ENCODE data around the gene PRRC2A. TPM values are rescaled to one million over a fixed set of nuclear protein-coding genes. Genes with fewer than 3 reads are reported as not detected.

The PRRC2A gene
- total and polyA plus RNA-seq, 3 experiments from 2014 or later = 9.3 to 263 (median 251) TPM

DNA sequence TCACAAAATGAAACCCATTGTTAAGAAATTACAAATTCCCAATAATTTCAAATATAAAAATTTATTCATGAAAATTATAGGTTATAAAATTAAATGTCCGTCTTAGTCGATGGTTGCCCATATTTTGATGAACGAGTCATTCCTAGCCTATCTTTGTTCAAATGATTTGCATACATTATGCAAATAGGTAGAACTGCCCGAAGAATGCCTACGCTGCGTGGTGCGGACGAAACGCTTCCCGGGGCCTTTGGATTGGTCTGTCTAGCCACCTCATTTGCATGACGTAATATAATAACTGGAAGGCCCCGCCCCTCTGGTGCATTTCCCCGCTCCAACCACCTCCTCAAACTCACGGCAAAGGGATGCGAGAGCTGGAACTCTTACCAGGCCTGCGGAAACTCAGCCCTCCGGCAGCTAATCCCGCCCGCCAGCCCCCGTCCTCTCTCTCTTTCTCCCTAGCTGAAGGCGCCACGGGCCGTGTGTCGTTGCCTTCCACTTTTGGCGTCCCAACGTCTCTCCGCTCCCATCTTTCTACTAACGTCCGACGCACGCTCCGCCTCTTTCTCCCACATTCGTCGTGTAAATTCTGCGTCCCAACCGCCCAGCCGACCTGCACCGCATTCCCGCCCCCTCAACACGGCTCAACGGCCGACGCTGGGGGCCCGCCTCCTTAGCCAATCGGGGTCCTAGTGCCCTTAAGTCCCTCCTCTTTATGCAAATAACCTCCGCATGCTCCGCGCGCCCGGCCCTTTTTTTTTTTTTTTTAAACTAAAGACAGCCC, 520 bp upstream of the PRRC2A start:
- no peaks in the 10 kb centered on the region for H3K9me3 Mint-ChIP-seq
- peak overlapping the region; percentile 92 for H3K4me3 ChIP-seq (ENCODE audit: low read length)
- H3K36me3 Mint-ChIP-seq = peaks cover 0 to 31% (median 11%) of the 10 kb centered on the region in 3 donors

DNA sequence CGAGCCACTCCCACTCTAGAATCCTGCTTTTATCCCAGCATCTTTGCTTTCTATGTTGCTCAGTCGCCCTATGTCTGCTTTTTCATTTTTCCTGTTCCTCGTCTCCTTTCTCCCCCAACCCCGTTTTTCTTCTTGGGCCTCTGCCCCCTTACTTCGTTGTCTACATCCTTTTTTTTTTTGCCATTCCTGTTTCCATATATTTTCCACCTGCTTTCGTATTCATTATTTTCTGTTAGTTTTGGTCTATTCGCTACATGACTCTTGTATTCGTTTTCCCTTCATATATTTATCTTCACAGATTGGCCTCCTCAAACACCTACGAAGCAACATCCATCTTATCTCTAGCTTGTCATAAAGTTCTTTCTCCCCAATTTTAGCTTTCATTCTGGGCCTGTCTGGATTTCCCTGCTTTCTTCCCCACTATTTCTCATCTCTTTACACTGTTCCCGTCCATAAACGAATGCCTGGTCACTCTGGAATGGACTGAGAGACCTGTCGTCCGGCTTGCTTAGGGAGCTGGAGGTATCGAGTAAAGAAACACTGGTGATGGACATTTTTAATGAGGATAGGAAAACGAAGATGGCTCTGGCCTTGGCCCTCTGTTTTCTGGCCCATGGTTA, 915 bp downstream of the PRRC2A start:
- Mint-ChIP-seq H3K36me3 (peaks cover 0 to 46% (median 20%) of the 10 kb centered on the region in 3 donors), H3K9me3 (no peaks in the 10 kb centered on the region), H3K4me3 (peak overlapping the region; percentile 90 to 95 (median 91)), H3K27me3 (no peaks in the 10 kb centered on the region), H3K4me1 (peaks cover 27 to 42% (median 32%) of the 10 kb centered on the region in 3 donors), H3K27ac (peak overlapping the region; percentile 90 to 99 (median 96))
- Histone ChIP-seq H3K27ac (ENCODE audit: low read depth, low read length) (peak overlapping the region; percentile 99), H3K36me3 (ENCODE audit: insufficient read depth, low read length) (peaks cover 31% of the 10 kb centered on the region), H3K4me1 (ENCODE audit: insufficient read depth, low read length) (peaks cover 23% of the 10 kb centered on the region), H3K27me3 (ENCODE audit: insufficient read depth, low read length, poor library complexity, severe bottlenecking) (no peaks in the 10 kb centered on the region), H3K4me3 (ENCODE audit: low read length) (peak overlapping the region; percentile 85), H3K9me3 (ENCODE audit: low read length) (no peaks in the 10 kb centered on the region)
- ChIA-PET POLR2A (interaction anchor here (0.6 to 1.5 kb wide), 5 partner anchors 24 to 115 kb away, joined by 3 to 9 read pairs (median 5); partner anchors contain the start of gene BAG6), CTCF (interaction anchor here (1.1 to 2.4 kb wide), 5 partner anchors 12 to 80 kb away, joined by 3 to 15 read pairs (median 4); partner anchors contain the start of gene BAG6)
- DNase-seq = no peak

More for the DNA sequence above, 520 bp upstream of the PRRC2A start:
- no peaks in the 10 kb centered on the region for H3K27me3 ChIP-seq (ENCODE audit: insufficient read depth, low read length, poor library complexity, severe bottlenecking)
- no peaks in the 10 kb centered on the region for H3K9me3 ChIP-seq (ENCODE audit: low read length)
- Mint-ChIP-seq H3K27ac (peak overlapping the region; percentile 94 to 100 (median 98)), H3K4me3 (peak overlapping the region; percentile 86 to 95 (median 91)), H3K27me3 (peaks cover 0 to 3% of the 10 kb centered on the region in 2 donors), H3K4me1 (peaks cover 37 to 56% (median 47%) of the 10 kb centered on the region in 3 donors)
- POLR2A ChIA-PET = interaction anchor here (0.7 to 1.4 kb wide), 6 partner anchors 32 to 1834 kb away, joined by 4 to 10 read pairs (median 4); partner anchors contain the start of genes C6orf47 and GPANK1
- DNase-seq = peak; percentile 95 to 98 (median 96)
- H3K36me3 ChIP-seq (ENCODE audit: insufficient read depth, low read length) = peaks cover 18% of the 10 kb centered on the region
- CTCF ChIA-PET = interaction anchor here (0.7 to 1.8 kb wide), 6 partner anchors 23 to 203 kb away, joined by 3 to 5 read pairs (median 4); partner anchors contain the start of genes DDX39B, LST1 and LTB
- peaks cover 37% of the 10 kb centered on the region for H3K4me1 ChIP-seq (ENCODE audit: insufficient read depth, low read length)
- H3K27ac ChIP-seq (ENCODE audit: low read depth, low read length) = peak overlapping the region; percentile 99

DNA sequence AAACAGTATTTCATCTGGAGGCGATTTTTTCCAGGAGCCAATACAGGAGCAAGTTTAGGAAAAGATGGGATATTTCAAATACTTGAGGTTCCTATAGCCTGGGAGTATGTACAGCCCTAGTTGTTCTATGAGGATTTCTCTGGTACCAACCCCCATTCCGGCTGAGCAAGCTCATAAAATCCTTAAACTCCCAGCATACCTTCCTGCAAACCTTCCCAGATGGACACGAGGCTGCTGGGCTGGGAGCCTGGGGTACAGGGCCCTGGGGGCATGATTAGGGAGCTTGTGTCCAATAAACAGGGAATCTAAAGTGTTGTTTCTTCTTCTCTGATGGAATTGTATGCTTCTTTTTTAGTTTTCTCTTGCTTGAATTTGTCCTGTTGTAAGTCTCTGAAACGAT, 1.5 kb downstream of the PRRC2A start:
- Histone ChIP-seq H3K36me3 (ENCODE audit: insufficient read depth, low read length) (peaks cover 37% of the 10 kb centered on the region), H3K4me3 (ENCODE audit: low read length) (no peak overlapping the region), H3K4me1 (ENCODE audit: insufficient read depth, low read length) (peaks cover 17% of the 10 kb centered on the region), H3K27me3 (ENCODE audit: insufficient read depth, low read length, poor library complexity, severe bottlenecking) (no peaks in the 10 kb centered on the region), H3K27ac (ENCODE audit: low read depth, low read length) (peak overlapping the region; percentile 99), H3K9me3 (ENCODE audit: low read length) (no peaks in the 10 kb centered on the region)
- Mint-ChIP-seq H3K27me3 (no peaks in the 10 kb centered on the region), H3K4me1 (peaks cover 23 to 36% (median 27%) of the 10 kb centered on the region in 3 donors), H3K27ac (peak overlapping the region; percentile 90 to 99 (median 96)), H3K36me3 (peaks cover 0 to 50% (median 22%) of the 10 kb centered on the region in 3 donors), H3K4me3 (peak overlapping the region; percentile 90 to 95 (median 91)), H3K9me3 (no peaks in the 10 kb centered on the region)
- POLR2A ChIA-PET = interaction anchor here (0.6 to 1.5 kb wide), 5 partner anchors 25 to 115 kb away, joined by 3 to 9 read pairs (median 5); partner anchors contain the start of gene BAG6
- CTCF ChIA-PET = interaction anchor here (1.4 to 2.4 kb wide), 4 partner anchors 12 to 71 kb away, joined by 4 to 15 read pairs (median 6); partner anchors contain the start of gene BAG6
- DNase-seq = no peak

DNA sequence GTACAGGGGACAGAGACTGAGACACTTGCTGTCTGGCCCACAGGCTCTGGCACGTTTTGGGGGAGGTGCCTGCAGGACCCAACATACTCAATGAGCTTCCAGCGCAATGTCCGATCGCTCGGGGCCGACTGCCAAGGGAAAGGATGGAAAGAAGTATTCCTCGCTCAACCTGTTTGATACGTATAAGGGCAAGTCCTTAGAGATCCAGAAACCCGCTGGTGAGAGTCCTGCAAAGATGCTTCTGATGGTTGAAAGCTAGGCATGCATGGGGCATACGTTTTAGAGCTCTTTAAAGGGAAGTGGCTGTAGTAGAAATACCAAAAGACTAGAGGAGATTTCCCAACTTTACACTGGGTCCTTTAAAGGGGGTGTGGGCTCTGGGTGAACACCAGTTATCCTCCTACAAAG, 2.2 kb downstream of the PRRC2A start:
- peaks cover 17% of the 10 kb centered on the region for H3K4me1 ChIP-seq (ENCODE audit: insufficient read depth, low read length)
- Mint-ChIP-seq H3K36me3 (peaks cover 4 to 57% (median 26%) of the 10 kb centered on the region in 3 donors), H3K27me3 (no peaks in the 10 kb centered on the region), H3K9me3 (no peaks in the 10 kb centered on the region), H3K27ac (peak overlapping the region in 7 of 8 donors; percentile 39 to 99 (median 95)), H3K4me3 (peak overlapping the region in 4 of 7 donors; percentile 33 to 91 (median 75)), H3K4me1 (peaks cover 22 to 41% (median 26%) of the 10 kb centered on the region in 3 donors)
- ChIA-PET POLR2A (interaction anchor here (0.6 to 0.8 kb wide), 3 partner anchors 17 to 38 kb away, joined by 3 to 9 read pairs (median 3); partner anchors contain the start of gene C6orf47), CTCF (interaction anchor here (0.9 to 2.4 kb wide), 5 partner anchors 11 to 72 kb away, joined by 3 to 15 read pairs (median 4); partner anchors contain the start of gene BAG6)
- no peak overlapping the region for H3K27ac ChIP-seq (ENCODE audit: low read depth, low read length)
- no peaks in the 10 kb centered on the region for H3K9me3 ChIP-seq (ENCODE audit: low read length)
- H3K4me3 ChIP-seq (ENCODE audit: low read length) = no peak overlapping the region
- H3K27me3 ChIP-seq (ENCODE audit: insufficient read depth, low read length, poor library complexity, severe bottlenecking) = no peaks in the 10 kb centered on the region
- peaks cover 44% of the 10 kb centered on the region for H3K36me3 ChIP-seq (ENCODE audit: insufficient read depth, low read length)
- no peak for DNase-seq

DNA sequence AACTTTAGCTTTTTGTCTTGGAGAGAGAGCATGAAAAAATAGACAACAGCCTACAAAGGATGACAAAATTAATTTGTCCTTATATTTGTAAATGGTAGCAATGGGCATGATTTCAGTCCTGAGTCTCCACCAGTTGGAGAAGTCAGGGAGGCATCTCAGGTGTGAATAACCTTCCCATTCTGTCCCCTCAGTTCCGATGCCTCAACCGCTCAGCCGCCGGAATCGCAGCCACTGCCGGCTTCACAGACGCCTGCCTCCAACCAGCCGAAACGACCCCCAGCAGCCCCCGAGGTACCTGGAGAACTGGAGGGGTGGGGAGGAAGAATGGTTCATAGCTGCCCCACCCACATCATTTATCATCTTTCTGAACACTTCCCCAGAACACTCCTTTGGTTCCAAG, 3.6 kb downstream of the PRRC2A start:
- H3K9me3 Mint-ChIP-seq = no peaks in the 10 kb centered on the region
- no peaks in the 10 kb centered on the region for H3K9me3 ChIP-seq (ENCODE audit: low read length)
- DNase-seq = no peak
- H3K36me3 Mint-ChIP-seq = peaks cover 4 to 69% (median 33%) of the 10 kb centered on the region in 3 donors
- peaks cover 22 to 42% (median 23%) of the 10 kb centered on the region in 3 donors for H3K4me1 Mint-ChIP-seq
- CTCF ChIA-PET = no interaction called here
- H3K4me3 ChIP-seq (ENCODE audit: low read length) = no peak overlapping the region
- H3K4me3 Mint-ChIP-seq = no peak overlapping the region
- H3K27me3 ChIP-seq (ENCODE audit: insufficient read depth, low read length, poor library complexity, severe bottlenecking) = no peaks in the 10 kb centered on the region
- H3K36me3 ChIP-seq (ENCODE audit: insufficient read depth, low read length) = peaks cover 57% of the 10 kb centered on the region
- H3K4me1 ChIP-seq (ENCODE audit: insufficient read depth, low read length) = peaks cover 17% of the 10 kb centered on the region
- no peak overlapping the region for H3K27ac ChIP-seq (ENCODE audit: low read depth, low read length)
- H3K27me3 Mint-ChIP-seq = no peaks in the 10 kb centered on the region
- H3K27ac Mint-ChIP-seq = peak overlapping the region in 3 of 8 donors; percentile 9 to 54 (median 26)
- POLR2A ChIA-PET = no interaction called here

DNA sequence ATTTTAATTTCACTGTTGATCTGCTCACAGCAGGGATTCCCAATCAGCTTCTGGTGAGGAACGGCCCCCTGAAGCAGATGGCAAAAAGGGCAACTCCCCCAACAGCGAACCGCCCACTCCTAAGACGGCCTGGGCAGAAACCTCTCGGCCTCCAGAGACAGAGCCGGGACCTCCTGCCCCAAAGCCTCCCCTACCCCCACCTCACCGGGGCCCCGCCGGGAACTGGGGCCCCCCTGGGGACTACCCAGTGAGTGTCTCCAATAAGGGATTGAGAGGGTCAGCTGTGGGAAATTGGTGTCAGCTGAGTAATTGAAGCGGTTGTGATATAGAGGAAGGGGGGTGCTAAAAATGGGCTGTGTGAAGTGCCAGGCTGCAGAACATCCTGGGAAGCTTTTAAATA, 6.4 kb downstream of the PRRC2A start:
- no peaks in the 10 kb centered on the region for H3K27me3 ChIP-seq (ENCODE audit: insufficient read depth, low read length, poor library complexity, severe bottlenecking)
- H3K4me3 ChIP-seq (ENCODE audit: low read length) = no peak overlapping the region
- Mint-ChIP-seq H3K4me1 (peaks cover 9 to 21% (median 9%) of the 10 kb centered on the region in 3 donors), H3K27ac (peak overlapping the region in 2 of 8 donors; percentile 3 to 40), H3K9me3 (no peaks in the 10 kb centered on the region), H3K27me3 (no peaks in the 10 kb centered on the region), H3K4me3 (no peak overlapping the region), H3K36me3 (peaks cover 9 to 91% (median 40%) of the 10 kb centered on the region in 3 donors)
- no peak overlapping the region for H3K27ac ChIP-seq (ENCODE audit: low read depth, low read length)
- no peak for DNase-seq
- POLR2A ChIA-PET = no interaction called here
- H3K4me1 ChIP-seq (ENCODE audit: insufficient read depth, low read length) = peaks cover 2% of the 10 kb centered on the region
- CTCF ChIA-PET = no interaction called here
- H3K9me3 ChIP-seq (ENCODE audit: low read length) = no peaks in the 10 kb centered on the region
- H3K36me3 ChIP-seq (ENCODE audit: insufficient read depth, low read length) = peaks cover 79% of the 10 kb centered on the region

DNA sequence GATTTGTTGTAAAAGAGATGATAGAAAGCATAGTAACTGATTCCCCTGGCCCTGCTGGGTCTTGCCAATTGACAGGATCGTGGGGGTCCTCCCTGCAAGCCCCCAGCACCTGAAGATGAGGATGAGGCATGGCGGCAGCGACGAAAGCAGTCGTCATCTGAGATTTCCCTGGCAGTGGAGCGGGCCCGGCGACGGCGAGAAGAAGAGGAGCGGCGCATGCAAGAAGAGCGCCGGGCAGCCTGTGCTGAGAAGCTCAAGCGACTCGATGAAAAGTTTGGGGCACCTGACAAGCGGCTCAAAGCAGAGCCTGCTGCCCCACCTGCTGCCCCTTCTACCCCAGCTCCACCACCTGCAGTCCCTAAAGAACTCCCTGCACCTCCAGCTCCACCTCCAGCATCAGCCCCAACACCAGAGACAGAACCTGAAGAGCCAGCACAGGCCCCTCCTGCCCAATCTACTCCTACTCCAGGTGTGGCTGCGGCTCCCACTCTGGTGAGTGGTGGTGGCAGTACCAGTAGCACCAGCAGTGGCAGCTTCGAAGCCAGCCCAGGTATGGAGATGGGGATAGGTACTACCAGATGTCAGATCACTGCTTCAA, 7.3 kb downstream of the PRRC2A start:
- peak overlapping the region in 1 of 8 donors; percentile 40 for H3K27ac Mint-ChIP-seq
- CTCF ChIA-PET = no interaction called here
- peaks cover 9 to 91% (median 40%) of the 10 kb centered on the region in 3 donors for H3K36me3 Mint-ChIP-seq
- POLR2A ChIA-PET = no interaction called here
- H3K27me3 ChIP-seq (ENCODE audit: insufficient read depth, low read length, poor library complexity, severe bottlenecking) = no peaks in the 10 kb centered on the region
- DNase-seq = no peak
- H3K9me3 Mint-ChIP-seq = no peaks in the 10 kb centered on the region
- no peaks in the 10 kb centered on the region for H3K4me1 ChIP-seq (ENCODE audit: insufficient read depth, low read length)
- H3K27ac ChIP-seq (ENCODE audit: low read depth, low read length) = no peak overlapping the region
- peaks cover 80% of the 10 kb centered on the region for H3K36me3 ChIP-seq (ENCODE audit: insufficient read depth, low read length)
- H3K9me3 ChIP-seq (ENCODE audit: low read length) = no peaks in the 10 kb centered on the region
- H3K4me1 Mint-ChIP-seq = peaks cover under 1 to 13% (median under 1%) of the 10 kb centered on the region in 3 donors
- peak overlapping the region in 1 of 7 donors; percentile 49 for H3K4me3 Mint-ChIP-seq
- no peak overlapping the region for H3K4me3 ChIP-seq (ENCODE audit: low read length)
- no peaks in the 10 kb centered on the region for H3K27me3 Mint-ChIP-seq

Measured in CD8-positive, alpha-beta memory T cell (primary cell).